Measurements from ENCODE around the gene TRIM68.

TRIM68 gene

DNA sequence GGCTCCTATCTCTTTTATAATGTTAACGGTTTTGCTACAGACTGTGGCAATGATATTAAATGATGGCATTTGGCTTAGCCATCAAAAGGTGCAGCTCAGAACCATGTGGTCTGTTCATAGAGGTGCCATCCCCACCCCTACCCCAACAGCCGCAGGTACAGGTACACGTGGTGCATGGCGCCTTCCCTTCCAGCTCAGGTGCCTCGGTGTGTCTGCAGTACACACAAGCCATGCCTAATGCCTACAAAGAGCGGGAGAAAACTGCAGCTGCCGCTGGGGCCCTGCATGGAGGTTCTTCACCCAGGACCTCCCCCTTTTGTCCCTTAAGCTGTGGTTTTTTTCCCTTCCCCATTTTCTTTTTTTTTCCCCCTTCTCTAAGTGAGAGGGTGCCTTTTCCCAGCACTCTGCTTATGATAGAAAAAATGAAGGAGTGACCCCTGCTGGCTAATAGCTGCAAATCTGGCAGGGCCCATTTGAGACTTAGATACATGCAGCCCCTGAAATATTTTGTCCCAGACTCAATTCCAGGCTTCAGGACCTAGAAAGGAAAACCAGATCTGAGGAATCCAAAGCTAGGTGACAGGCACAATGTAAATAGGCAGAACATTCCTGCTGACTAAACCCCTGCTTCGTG is 56.6 kb downstream of the TRIM68 start:
- H3K4me1 ChIP-seq (ENCODE audit: insufficient read depth, low read length), result no peaks in the 10 kb centered on the region
- H3K27me3 ChIP-seq (ENCODE audit: control insufficient read depth in 1 of 2, insufficient read depth in 2 of 2, low read length in 2 of 2), result no peaks in the 10 kb centered on the region
- H3K9me3 ChIP-seq (ENCODE audit: low read length), result no peaks in the 10 kb centered on the region
- H3K4me3 ChIP-seq (ENCODE audit: low read depth in 1 of 2, low read length in 2 of 2), result no peak overlapping the region
- no peaks in the 10 kb centered on the region for H3K36me3 ChIP-seq (ENCODE audit: insufficient read depth, low read length)
- H3K9ac ChIP-seq (ENCODE audit: low read length), result no peak overlapping the region
- H3K27ac ChIP-seq (ENCODE audit: low read depth, low read length), result no peak overlapping the region

Data from muscle layer of colon (tissue), 2 donors.